GM18526 (cell line): Measurements from ENCODE around the gene ABCA4.

Experiments used
- POLR2A ChIP-seq: IDR thresholded peaks from 3 replicates; pipeline ENCODE4 v1.6.1; 2011; ENCODE audit not compliant: insufficient read length; ENCODE audit errors: extremely low read depth

Gene ABCA4

GRCh38 chr1:94000510-94001282 is 120.3 kb downstream of the ABCA4 start:
- TF ChIP-seq POLR2A, result no peak

- TF ChIP-seq POLR2A, result no peak
These were observed 121.0 kb downstream of the ABCA4 start for GRCh38 chr1:93999840-94000415.

- TF ChIP-seq POLR2A, result no peak
These were observed 123.2 kb downstream of the ABCA4 start for GRCh38 chr1:93997756-93998155.

GRCh38 chr1:93995837-93996536 is 125.0 kb downstream of the ABCA4 start:
- no peak for TF ChIP-seq POLR2A

- TF ChIP-seq POLR2A, result no peak
These were observed 127.2 kb downstream of the ABCA4 start for GRCh38 chr1:93993731-93994130.

GRCh38 chr1:93992954-93993353 is 128.0 kb downstream of the ABCA4 start:
- no peak for TF ChIP-seq POLR2A

- no peak for TF ChIP-seq POLR2A
These were observed 128.8 kb downstream of the ABCA4 start for GRCh38 chr1:93992190-93992589.

- TF ChIP-seq POLR2A, result no peak
These were observed 129.7 kb downstream of the ABCA4 start for GRCh38 chr1:93991271-93991670.

GRCh38 chr1:93990010-93990409 is 130.9 kb downstream of the ABCA4 start:
- no peak for TF ChIP-seq POLR2A

GRCh38 chr1:93989601-93990000 is 131.3 kb downstream of the ABCA4 start:
- no peak for TF ChIP-seq POLR2A

GRCh38 chr1:93988634-93989350 is 132.2 kb downstream of the ABCA4 start:
- no peak for TF ChIP-seq POLR2A

GRCh38 chr1:93981274-93981667 is 139.7 kb downstream of the ABCA4 start:
- TF ChIP-seq POLR2A, result no peak

- no peak for TF ChIP-seq POLR2A
These were observed 140.4 kb downstream of the ABCA4 start for GRCh38 chr1:93980320-93981273.

- TF ChIP-seq POLR2A, result no peak
These were observed 141.1 kb downstream of the ABCA4 start for GRCh38 chr1:93979718-93980319.
